ENCODE measurements around the gene TWSG1. TPM values are rescaled to one million over a fixed set of nuclear protein-coding genes. Genes with fewer than 3 reads are reported as not detected.
A peak's percentile ranks its signal among the peaks of the same experiment; 100 is the strongest.

Gene TWSG1
- total and polyA plus RNA-seq, 8 donors, result 8.2 to 76.0 (median 23.6) TPM

DNA sequence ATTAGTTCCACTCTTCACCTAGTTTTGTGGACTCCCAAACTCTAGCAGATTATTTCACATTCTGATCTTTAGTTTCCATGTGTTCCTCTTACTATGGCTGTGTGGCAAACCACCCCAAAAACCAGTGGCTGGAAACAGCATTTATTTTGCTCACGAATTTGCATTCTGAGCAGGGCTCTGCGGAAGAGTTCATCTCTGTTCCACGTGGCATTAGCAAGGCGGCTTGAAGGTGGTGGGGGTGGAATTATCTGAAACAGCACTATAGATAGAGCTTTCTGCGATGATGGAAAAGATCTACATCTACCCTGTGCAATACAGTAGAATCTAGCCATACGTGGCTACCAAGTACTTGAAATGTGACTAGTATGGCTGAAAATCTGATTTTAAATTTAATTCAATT is 5.9 kb downstream of the TWSG1 start:
- intact Hi-C loops (cut with DNase I; ENCODE audit: low total_unique reads), result no loop called here
- WGBS, 5 donors, result 92 to 97% (median 94%) methylated on average over 6 of the region's 6 CpGs
- Histone ChIP-seq H3K27me3 (no peaks in the 10 kb centered on the region), H3K36me3 (peaks cover 0 to 67% (median 43%) of the 10 kb centered on the region in 4 donors), H3K4me3 (no peak overlapping the region), H3K27ac (no peak overlapping the region), H3K9me3 (no peaks in the 10 kb centered on the region), H3K4me1 (peaks cover 8 to 30% (median 18%) of the 10 kb centered on the region in 4 donors)
- TF ChIP-seq POLR2AphosphoS5 (IDR thresholded peaks at IDR 0.05) (no peak), POLR2A (IDR thresholded peaks at IDR 0.05) (no peak)
- TF ChIP-seq, protein P1, sequence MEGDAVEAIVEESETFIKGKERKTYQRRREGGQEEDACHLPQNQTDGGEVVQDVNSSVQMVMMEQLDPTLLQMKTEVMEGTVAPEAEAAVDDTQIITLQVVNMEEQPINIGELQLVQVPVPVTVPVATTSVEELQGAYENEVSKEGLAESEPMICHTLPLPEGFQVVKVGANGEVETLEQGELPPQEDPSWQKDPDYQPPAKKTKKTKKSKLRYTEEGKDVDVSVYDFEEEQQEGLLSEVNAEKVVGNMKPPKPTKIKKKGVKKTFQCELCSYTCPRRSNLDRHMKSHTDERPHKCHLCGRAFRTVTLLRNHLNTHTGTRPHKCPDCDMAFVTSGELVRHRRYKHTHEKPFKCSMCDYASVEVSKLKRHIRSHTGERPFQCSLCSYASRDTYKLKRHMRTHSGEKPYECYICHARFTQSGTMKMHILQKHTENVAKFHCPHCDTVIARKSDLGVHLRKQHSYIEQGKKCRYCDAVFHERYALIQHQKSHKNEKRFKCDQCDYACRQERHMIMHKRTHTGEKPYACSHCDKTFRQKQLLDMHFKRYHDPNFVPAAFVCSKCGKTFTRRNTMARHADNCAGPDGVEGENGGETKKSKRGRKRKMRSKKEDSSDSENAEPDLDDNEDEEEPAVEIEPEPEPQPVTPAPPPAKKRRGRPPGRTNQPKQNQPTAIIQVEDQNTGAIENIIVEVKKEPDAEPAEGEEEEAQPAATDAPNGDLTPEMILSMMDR (IDR thresholded peaks at IDR 0.05), result no peak
- DNase-seq, result no peak

- TF ChIP-seq POLR2AphosphoS5 (IDR thresholded peaks at IDR 0.05) (no peak), EP300 (IDR thresholded peaks at IDR 0.05) (no peak), POLR2A (IDR thresholded peaks at IDR 0.05) (no peak)
- TF ChIP-seq, protein P1 (IDR thresholded peaks at IDR 0.05), result no peak
- peaks cover 0 to 53% (median 34%) of the 10 kb centered on the region in 4 donors for H3K36me3 ChIP-seq
- H3K4me3 ChIP-seq, result no peak overlapping the region
- no peak for DNase-seq
- H3K4me1 ChIP-seq, result peaks cover 5 to 14% (median 10%) of the 10 kb centered on the region in 4 donors
- H3K27me3 ChIP-seq, result no peaks in the 10 kb centered on the region
- no peak overlapping the region for H3K27ac ChIP-seq
- intact Hi-C loops (cut with DNase I; ENCODE audit: low total_unique reads), result no loop called here
- H3K9me3 ChIP-seq, result no peaks in the 10 kb centered on the region
These were observed 9.0 kb downstream of the TWSG1 start for GRCh38 chr18:9343577-9343976.

DNA sequence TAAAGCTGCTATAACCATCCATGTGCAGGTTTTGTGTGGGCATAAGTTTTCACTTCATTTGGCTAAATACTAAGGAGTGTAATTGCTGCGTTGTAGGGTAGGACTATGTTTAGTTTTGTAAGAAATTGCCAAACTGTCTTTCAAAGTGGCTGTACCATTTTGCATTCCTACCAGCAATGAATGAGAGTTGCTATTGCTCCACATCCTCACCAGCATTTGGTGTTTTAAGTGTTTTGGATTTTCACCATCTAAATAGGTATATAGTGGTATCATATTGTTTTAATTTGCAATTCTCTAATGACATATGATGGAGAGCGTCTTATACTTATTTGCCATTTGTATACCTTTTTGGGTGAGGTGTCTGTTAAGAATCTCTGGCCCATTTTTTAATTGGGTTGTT is 12.2 kb downstream of the TWSG1 start:
- Histone ChIP-seq H3K9me3 (no peaks in the 10 kb centered on the region), H3K36me3 (peaks cover 0 to 24% (median 11%) of the 10 kb centered on the region in 4 donors), H3K4me3 (no peak overlapping the region), H3K27ac (no peak overlapping the region), H3K27me3 (no peaks in the 10 kb centered on the region), H3K4me1 (peaks cover 11 to 20% (median 15%) of the 10 kb centered on the region in 4 donors)
- no peak for DNase-seq
- WGBS, 5 donors, result 91 to 98% (median 97%) methylated on average over 2 of the region's 2 CpGs
- intact Hi-C loops (cut with DNase I; ENCODE audit: low total_unique reads), result no loop called here
- TF ChIP-seq POLR2AphosphoS5 (IDR thresholded peaks at IDR 0.05), result no peak
- TF ChIP-seq POLR2A (IDR thresholded peaks at IDR 0.05), result no peak
- TF ChIP-seq, protein P1 (IDR thresholded peaks at IDR 0.05), result no peak
- TF ChIP-seq EP300 (IDR thresholded peaks at IDR 0.05), result no peak

GRCh38 chr18:9348079-9348671 is 13.6 kb downstream of the TWSG1 start:
- Histone ChIP-seq H3K27ac (peak overlapping the region in 3 of 5 donors; percentile 0 to 43 (median 18)), H3K9me3 (no peaks in the 10 kb centered on the region), H3K36me3 (peaks cover 0 to 19% (median 11%) of the 10 kb centered on the region in 4 donors), H3K4me1 (peaks cover 11 to 20% (median 15%) of the 10 kb centered on the region in 4 donors), H3K27me3 (no peaks in the 10 kb centered on the region), H3K4me3 (no peak overlapping the region)
- DNase-seq, result no peak
- intact Hi-C loops (cut with DNase I; ENCODE audit: low total_unique reads), result no loop called here
- 21 to 46% (median 30%) methylated on average over 3 of the region's 3 CpGs for WGBS, 5 donors
- no peak for TF ChIP-seq POLR2A (IDR thresholded peaks at IDR 0.05)

DNA sequence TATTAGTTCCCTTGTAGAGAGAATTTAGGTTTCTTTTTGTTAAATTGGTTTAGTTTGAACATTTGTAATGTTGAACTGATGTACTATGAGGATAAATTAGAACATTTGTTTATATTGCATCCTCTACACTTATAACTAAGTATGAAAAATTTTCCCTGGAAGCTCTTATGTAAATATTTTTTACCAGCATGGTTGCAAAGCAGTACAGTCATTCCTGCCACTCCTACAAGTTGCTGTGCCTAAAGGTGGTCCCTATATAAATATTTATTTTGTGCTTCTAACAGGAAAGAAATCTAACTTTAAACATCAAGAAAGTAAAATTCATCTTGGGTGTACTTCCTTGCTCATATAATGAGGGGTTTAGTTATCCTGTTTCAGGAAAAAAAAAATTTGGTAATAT is 14.2 kb downstream of the TWSG1 start:
- Histone ChIP-seq H3K27ac (peak overlapping the region in 2 of 5 donors; percentile 18 to 43), H3K36me3 (peaks cover 0 to 14% (median 9%) of the 10 kb centered on the region in 4 donors), H3K4me3 (no peak overlapping the region), H3K4me1 (peaks cover 11 to 24% (median 15%) of the 10 kb centered on the region in 4 donors), H3K27me3 (no peaks in the 10 kb centered on the region), H3K9me3 (no peaks in the 10 kb centered on the region)
- intact Hi-C loops (cut with DNase I; ENCODE audit: low total_unique reads), result no loop called here
- TF ChIP-seq POLR2AphosphoS5 (IDR thresholded peaks at IDR 0.05), result no peak
- TF ChIP-seq EP300 (IDR thresholded peaks at IDR 0.05), result no peak
- TF ChIP-seq, protein P1 (IDR thresholded peaks at IDR 0.05), result no peak
- no peak for TF ChIP-seq POLR2A (IDR thresholded peaks at IDR 0.05)
- no peak for DNase-seq
